ENCODE results near the gene SYTL2.

GRCh38 chr11:85712953-85713352, 98.0 kb downstream of the SYTL2 start:
- TF ChIP-seq SPI1 (IDR thresholded peaks at IDR 0.05; ENCODE audit: low read depth, low read length), result no peak
- TF ChIP-seq POU2F2 (IDR thresholded peaks at IDR 0.05; ENCODE audit: low read depth, low read length), result no peak
- no peak for TF ChIP-seq POLR2A (IDR thresholded peaks at IDR 0.05; ENCODE audit: low read depth, low read length)

All from GM12891 (cell line).